A673 (cell line): ENCODE data around the gene CHEK2.
"Not testable (repeated sequence)": the region's sequence is repeated elsewhere in the genome, so short reads cannot be mapped to it uniquely, and the experiment has no call there.

Source experiments
- CTCF ChIP-seq: fragments of 300-800, 200-600 bp; sonication (generic); conservative IDR thresholded peaks from 2 replicates; pipeline ENCODE4 v1.5.1; 2017; ENCODE audit warnings: low read depth, mild to moderate bottlenecking, antibody characterized with exemption, low read length, moderate library complexity, mixed read lengths
- EZH2 ChIP-seq: fragments of 200-600 bp; sonication (generic); IDR thresholded peaks from 2 replicates; pipeline ENCODE4 v1.6.1; 2017; ENCODE audit warnings: borderline replicate concordance, low read depth, mild to moderate bottlenecking, mixed read lengths, antibody characterized with exemption, low read length; ENCODE audit not compliant: poor library complexity, severe bottlenecking

- not testable (repeated sequence) for TF ChIP-seq EZH2, CTCF
Observed at GRCh38 chr22:28762000-28762399, 20.4 kb upstream of the CHEK2 start.
